HepG2 (cell line): ENCODE measurements around the gene CBX2. TPM values are rescaled to one million over a fixed set of nuclear protein-coding genes. Genes with fewer than 3 reads are reported as not detected.
A peak's percentile ranks its signal among the peaks of the same experiment; 100 is the strongest.

ENCODE experiments used
- ARID5B ChIP-seq: IDR thresholded peaks from 2 replicates; pipeline ENCODE4 v1.4.0; 2020; ENCODE audit warnings: mild to moderate bottlenecking, missing genetic modification reagents
- DZIP1 ChIP-seq: sonication (generic); formaldehyde crosslinking; IDR thresholded peaks from 2 replicates; pipeline ENCODE4 v1.5.0; 2020; ENCODE audit warnings: mild to moderate bottlenecking, missing genetic modification reagents
- GABPA ChIP-seq, 2 experiments: IDR thresholded peaks; 2 replicates each; pipeline ENCODE4 v1.6.1; 2011 to 2016; ENCODE audit warnings: low read depth in 2 of 2, low read length in 1 of 2, missing biosample characterization in 1 of 2, missing genetic modification characterization in 1 of 2
- GMEB1 ChIP-seq: sonication (generic); formaldehyde crosslinking; IDR thresholded peaks from 2 replicates; pipeline ENCODE4 v1.5.1; 2020; ENCODE audit warnings: missing genetic modification reagents, mild to moderate bottlenecking, borderline replicate concordance
- KDM3A ChIP-seq: IDR thresholded peaks from 2 replicates; pipeline ENCODE4 v1.6.1; 2018; ENCODE audit warnings: low read depth, missing compliant biosample characterization
- MIER2 ChIP-seq: IDR thresholded peaks from 2 replicates; pipeline ENCODE4 v1.6.1; 2016; ENCODE audit warnings: missing biosample characterization, missing genetic modification reagents
- PCBP1 ChIP-seq: fragments of 200-400 bp; formaldehyde crosslinking; IDR thresholded peaks from 2 replicates; pipeline ENCODE4 v1.6.1; 2017; ENCODE audit warnings: mild to moderate bottlenecking, low read depth, low read length, borderline replicate concordance
- PRPF4 ChIP-seq: fragments of 200-400 bp; formaldehyde crosslinking; IDR thresholded peaks from 2 replicates; pipeline ENCODE4 v1.6.1; 2016; ENCODE audit warnings: low read length, low read depth; ENCODE audit not compliant: poor library complexity, severe bottlenecking
- RAD51 ChIP-seq: fragments of 450-650 bp; IDR thresholded peaks from 2 replicates; pipeline ENCODE4 v1.6.1; 2016; ENCODE audit warnings: borderline replicate concordance
- SMARCC2 ChIP-seq: fragments of 450-650 bp; IDR thresholded peaks from 2 replicates; pipeline ENCODE4 v1.6.1; 2017; ENCODE audit warnings: antibody characterized with exemption, mild to moderate bottlenecking
- ZFY ChIP-seq: sonication (generic); formaldehyde crosslinking; IDR thresholded peaks from 2 replicates; pipeline ENCODE4 v1.4.0; 2020; ENCODE audit warnings: missing genetic modification reagents
- ZMYM4 ChIP-seq: sonication (generic); formaldehyde crosslinking; IDR thresholded peaks from 2 replicates; pipeline ENCODE4 v1.8.1; 2023; ENCODE audit warnings: mild to moderate bottlenecking, missing genetic modification reagents
- ZNF101 ChIP-seq: sonication (generic); formaldehyde crosslinking; IDR thresholded peaks from 2 replicates; pipeline ENCODE4 v1.4.0; 2020; ENCODE audit warnings: mild to moderate bottlenecking, low read depth, missing genetic modification reagents, borderline replicate concordance
- ZNF12 ChIP-seq: sonication (generic); formaldehyde crosslinking; IDR thresholded peaks from 2 replicates; pipeline ENCODE4 v1.5.0; 2020; ENCODE audit warnings: missing genetic modification reagents
- ZNF33B ChIP-seq: sonication (generic); formaldehyde crosslinking; IDR thresholded peaks from 2 replicates; pipeline ENCODE4 v1.5.1; 2020; ENCODE audit warnings: mild to moderate bottlenecking, missing genetic modification reagents
- ZNF484 ChIP-seq: sonication (generic); formaldehyde crosslinking; IDR thresholded peaks from 2 replicates; pipeline ENCODE4 v1.5.1; 2020; ENCODE audit warnings: mild to moderate bottlenecking, low read depth, missing genetic modification reagents, borderline replicate concordance
- ZNF788 ChIP-seq: sonication (generic); formaldehyde crosslinking; IDR thresholded peaks from 2 replicates; pipeline ENCODE4 v1.5.0; 2020; ENCODE audit warnings: mild to moderate bottlenecking, missing genetic modification reagents, borderline replicate concordance
- ZNF850 ChIP-seq: sonication (generic); formaldehyde crosslinking; conservative IDR thresholded peaks from 2 replicates; pipeline ENCODE4 v1.9.0; 2021; ENCODE audit warnings: mild to moderate bottlenecking, missing genetic modification reagents
- polyA plus RNA-seq, 8 experiments: library from polyadenylated mRNA; depleted of rRNA in 3 of 8; stranded (reverse) in 7 of 8; unstranded in 1 of 8; fragments of >200 nt; fragmentation: Illumina TruSeq in 4 of 8; extraction: Trizol in 4 of 8; gene quantifications; 2 replicates each; pipeline versions ENCODE4 v1.2.1 to v1.2.3, GENCODE V29; 2011 to 2016; ENCODE audit warnings: low read depth in 4 of 8, missing spikeins in 1 of 8, mixed read lengths in 1 of 8; ENCODE audit not compliant: insufficient read depth in 1 of 8
- total RNA-seq, 5 experiments: library from RNA; depleted of rRNA; stranded (reverse); fragments of >200 nt; fragmentation: Illumina TruSeq; extraction: Trizol; gene quantifications; 2 replicates each; pipeline ENCODE4 v1.2.3, GENCODE V29; 2016; ENCODE audit warnings: low read depth in 1 of 5
- TF ChIP-seq, protein P1 (sequence below): sonication (generic); formaldehyde crosslinking; IDR thresholded peaks from 2 replicates; pipeline ENCODE4 v1.8.0; 2022; ENCODE audit warnings: mild to moderate bottlenecking, missing genetic modification reagents
- TF ChIP-seq, protein P2 (sequence below): sonication (generic); formaldehyde crosslinking; IDR thresholded peaks from 2 replicates; pipeline ENCODE4 v1.8.0; 2022; ENCODE audit warnings: missing genetic modification reagents, low read depth, mild to moderate bottlenecking, borderline replicate concordance

Gene CBX2
- total and polyA plus RNA-seq, 2 of the 13 experiments (the other 11 are each of a cell fraction or from before 2014, with no cell fraction given), result 14.5 to 31.1 TPM

- TF ChIP-seq, protein P1, sequence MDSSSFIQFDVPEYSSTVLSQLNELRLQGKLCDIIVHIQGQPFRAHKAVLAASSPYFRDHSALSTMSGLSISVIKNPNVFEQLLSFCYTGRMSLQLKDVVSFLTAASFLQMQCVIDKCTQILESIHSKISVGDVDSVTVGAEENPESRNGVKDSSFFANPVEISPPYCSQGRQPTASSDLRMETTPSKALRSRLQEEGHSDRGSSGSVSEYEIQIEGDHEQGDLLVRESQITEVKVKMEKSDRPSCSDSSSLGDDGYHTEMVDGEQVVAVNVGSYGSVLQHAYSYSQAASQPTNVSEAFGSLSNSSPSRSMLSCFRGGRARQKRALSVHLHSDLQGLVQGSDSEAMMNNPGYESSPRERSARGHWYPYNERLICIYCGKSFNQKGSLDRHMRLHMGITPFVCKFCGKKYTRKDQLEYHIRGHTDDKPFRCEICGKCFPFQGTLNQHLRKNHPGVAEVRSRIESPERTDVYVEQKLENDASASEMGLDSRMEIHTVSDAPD (CRISPR knock-in tag), result no peak
- TF ChIP-seq DZIP1 (CRISPR knock-in tag), result no peak
- no peak; the same call in 1 of the 2 replicates for TF ChIP-seq MIER2
- peak; percentile 76 for TF ChIP-seq ZMYM4 (CRISPR knock-in tag)
- TF ChIP-seq SMARCC2, result no peak
- peak; percentile 78 for TF ChIP-seq ZFY (CRISPR knock-in tag)
- no peak for TF ChIP-seq GABPA (IDR thresholded peaks at IDR 0.05; ENCODE audit: low read depth, low read length)
- peak; percentile 70 for TF ChIP-seq GABPA (CRISPR knock-in tag; IDR thresholded peaks at IDR 0.05; ENCODE audit: low read depth)
- no peak for TF ChIP-seq ZNF484
- peak; percentile 90 for TF ChIP-seq ARID5B (CRISPR knock-in tag)
- no peak for TF ChIP-seq ZNF12
- TF ChIP-seq ZNF33B (CRISPR knock-in tag), result no peak
- TF ChIP-seq KDM3A (CRISPR knock-in tag), result peak; percentile 67; the same call in 1 of the 2 replicates
- peak; percentile 96; the same call in 1 of the 2 replicates for TF ChIP-seq PCBP1
- TF ChIP-seq PRPF4, result no peak
- TF ChIP-seq ZNF788 (CRISPR knock-in tag), result peak; percentile 97
- no peak for TF ChIP-seq RAD51
- TF ChIP-seq ZNF850 (CRISPR knock-in tag), result no peak
- TF ChIP-seq, protein P2, sequence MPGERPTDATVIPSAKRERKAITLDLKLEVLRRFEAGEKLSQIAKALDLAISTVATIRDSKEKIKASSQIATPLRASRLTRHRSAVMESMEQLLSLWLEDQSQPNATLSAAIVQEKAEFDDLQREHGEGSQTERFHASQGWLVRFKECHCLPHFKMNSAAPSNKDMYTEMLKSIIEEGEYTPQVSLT (CRISPR knock-in tag), result no peak
- no peak; the same call in 1 of the 2 replicates for TF ChIP-seq GMEB1
- TF ChIP-seq ZNF101 (CRISPR knock-in tag), result no peak
These were observed 34.9 kb upstream of the CBX2 start (continued) for GRCh38 chr17:79742951-79743476.
